GM12878 (cell line): ENCODE results near the gene SMG6. TPM values are rescaled to one million over a fixed set of nuclear protein-coding genes. Genes with fewer than 3 reads are reported as not detected.

Source experiments
- ATAC-seq: fragments of 200-7000 bp; cut with Tn5 transposase; 3 replicates; pipeline ENCODE4 v1.9.1; 2020; ENCODE audit warnings: mild to moderate bottlenecking, moderate library complexity
- BruUV-seq: library from RNA; stranded (reverse); fragments of 400-500 nt; replicated peaks from 2 replicates; lab custom pipeline; 2021; lab: Mats Ljungman, UMichigan
- CTCF ChIA-PET: fragments of 300-600 bp; sonication (Branson Sonifier 250); formaldehyde crosslinking; extraction: SDS; loops from one replicate; lab custom pipeline; 2021; ENCODE audit warnings: inconsistent platforms; lab: Yijun Ruan, JAX
- POLR2A ChIA-PET: fragments of 350-600 bp; formaldehyde crosslinking; extraction: SDS; loops from one replicate; lab custom pipeline; 2021; ENCODE audit warnings: inconsistent platforms; lab: Charles Lee
- RAD21 ChIA-PET: fragments of 300-600 bp; sonication (Branson Sonifier 250); formaldehyde crosslinking; loops from one replicate; lab custom pipeline; 2023; ENCODE audit warnings: antibody characterized with exemption; ENCODE audit not compliant: unreplicated experiment; lab: Charles Lee
- SMC1A ChIA-PET: fragments of 300-600 bp; sonication (Branson Sonifier 250); formaldehyde crosslinking; loops from one replicate; lab custom pipeline; 2023; ENCODE audit not compliant: unreplicated experiment, uncharacterized antibody; lab: Charles Lee
- DNase-seq: peaks from one replicate; pipeline ENCODE4 v3.0.0-alpha.2; 2011; ENCODE audit warnings: low read depth, low spot score
- FAIRE-seq: peaks from 3 replicates; lab custom pipeline; 2011; peaks lifted over from hg19 to GRCh38; lab: Jason Lieb, UNC
- H2AFZ ChIP-seq: 2 replicates; pipeline ENCODE4 v1.6.0; 2011; ENCODE audit warnings: low read depth, low read length, control low read depth; ENCODE audit not compliant: control insufficient read depth
- H3K27ac ChIP-seq: 2 replicates; pipeline ENCODE4 v1.5.1; 2011; ENCODE audit warnings: control low read depth; ENCODE audit not compliant: control insufficient read depth, insufficient read depth
- H3K27me3 ChIP-seq, 2 experiments: replicated peaks in 1 of 2; 2 replicates each; pipeline versions ENCODE4 v1.6.0 to v1.6.1; 2011; ENCODE audit warnings: low read length in 1 of 2; ENCODE audit not compliant: control insufficient read depth in 2 of 2, insufficient read depth in 2 of 2
- H3K36me3 ChIP-seq, 2 experiments: 2 replicates each; pipeline ENCODE4 v1.5.1; 2011; ENCODE audit warnings: low read length in 1 of 2; ENCODE audit not compliant: control insufficient read depth in 2 of 2, insufficient read depth in 2 of 2
- H3K4me1 ChIP-seq: 2 replicates; pipeline ENCODE4 v1.6.1; 2011; ENCODE audit warnings: mild to moderate bottlenecking, low read length, moderate library complexity, mixed read lengths; ENCODE audit not compliant: control insufficient read depth, insufficient read depth
- H3K4me2 ChIP-seq: 2 replicates; pipeline ENCODE4 v1.6.0; 2011; ENCODE audit warnings: control low read depth; ENCODE audit not compliant: control insufficient read depth, insufficient read depth
- H3K4me3 ChIP-seq: fragments of 200-600 bp; sonication (generic); 2 replicates; pipeline ENCODE4 v1.5.1; 2016
- H3K79me2 ChIP-seq: 2 replicates; pipeline ENCODE4 v1.6.0; 2011; ENCODE audit warnings: low read length; ENCODE audit not compliant: control insufficient read depth, insufficient read depth
- H3K9ac ChIP-seq: 2 replicates; pipeline ENCODE4 v1.8.0; 2011; ENCODE audit warnings: low read length, control low read depth, mixed read lengths; ENCODE audit not compliant: control insufficient read depth, insufficient read depth
- H3K9me3 ChIP-seq: replicated peaks from 3 replicates; pipeline ENCODE4 v1.5.1; 2011; ENCODE audit warnings: mild to moderate bottlenecking, low read length; ENCODE audit not compliant: control insufficient read depth, insufficient read depth
- H4K20me1 ChIP-seq: 2 replicates; pipeline ENCODE4 v1.6.0; 2011; ENCODE audit not compliant: control insufficient read depth, insufficient read depth
- BACH1 ChIP-seq: fragments of 450-650 bp; IDR thresholded peaks from 2 replicates; pipeline ENCODE4 v1.6.1; 2017; ENCODE audit warnings: mild to moderate bottlenecking, borderline replicate concordance
- HDAC2 ChIP-seq: fragments of 200-600 bp; sonication (generic); IDR thresholded peaks from 2 replicates; pipeline ENCODE4 v1.6.1; 2017
- NFYB ChIP-seq: IDR thresholded peaks from 2 replicates; pipeline ENCODE4 v1.6.1; 2011; ENCODE audit warnings: low read depth, mild to moderate bottlenecking, low read length, improper control_type of control experiment, moderate library complexity; ENCODE audit not compliant: insufficient read depth
- SPI1 ChIP-seq: IDR thresholded peaks from 2 replicates; pipeline ENCODE4 v1.6.1; 2011; ENCODE audit warnings: low read depth, mild to moderate bottlenecking, low read length, moderate library complexity, borderline replicate concordance; ENCODE audit not compliant: insufficient read depth
- TCF7 ChIP-seq: IDR thresholded peaks from 2 replicates; pipeline ENCODE4 v1.6.1; 2014; ENCODE audit warnings: antibody characterized with exemption, borderline replicate concordance
- ZNF384 ChIP-seq: IDR thresholded peaks from 2 replicates; pipeline ENCODE4 v1.6.1; 2012; ENCODE audit warnings: low read depth, mild to moderate bottlenecking, low read length, improper control_type of control experiment, borderline replicate concordance
- WGBS: methylation state at CpG from one replicate; pipeline ENCODE4 v1.1.6; 2016; ENCODE audit warnings: low lambda C conversion rate; ENCODE audit not compliant: insufficient replicate concordance, insufficient coverage; ENCODE audit errors: missing lambda C conversion rate; 5-methylcytosine and 5-hydroxymethylcytosine counted together
- in situ Hi-C: fragments of 300-500 bp; cut with MboI; formaldehyde crosslinking; loops from 9 replicates; pipeline ENCODE4 v1.14.3; 2018; ENCODE audit warnings: mixed read lengths
- intact Hi-C: fragments of 100-400 bp; cut with micrococcal nuclease; formaldehyde crosslinking; loops from one replicate; pipeline ENCODE4 v1.14.2; 2022; ENCODE audit not compliant: unreplicated experiment
- polyA plus RNA-seq, 11 experiments: library from polyadenylated mRNA; depleted of rRNA in 4 of 11; unstranded in 6 of 11; stranded (reverse) in 5 of 11; fragments of >200 nt; fragmentation: Nextera tagmentation in 4 of 11; fragmentation: Illumina TruSeq in 1 of 11; extraction: Ambion mirVana in 4 of 11; extraction: Trizol in 1 of 11; gene quantifications; 1 replicate in 1 of 11; 2 replicates in 10 of 11; pipeline versions ENCODE4 v1.2.1 to v1.2.3, GENCODE V29; 2011 to 2016; ENCODE audit warnings: inconsistent platforms in 2 of 11, missing spikeins in 2 of 11, low read depth in 1 of 11
- total RNA-seq, 4 experiments: library from RNA; depleted of rRNA in 3 of 4; stranded (reverse); fragments of >200 nt in 3 of 4; fragmentation: Illumina TruSeq in 1 of 4; extraction: Trizol in 1 of 4; gene quantifications; 2 replicates each; pipeline versions ENCODE4 v1.2.1 to v1.2.3, GENCODE V29; 2013 to 2021
- TF ChIP-seq, protein P1 (sequence below): fragments of 450-650 bp; formaldehyde crosslinking; IDR thresholded peaks from 2 replicates; pipeline ENCODE4 v1.4.0; 2020; ENCODE audit warnings: mild to moderate bottlenecking, moderate library complexity
- TF ChIP-seq, protein P2 (sequence below): fragments of 450-650 bp; IDR thresholded peaks from 2 replicates; pipeline ENCODE4 v1.6.1; 2017; ENCODE audit warnings: borderline replicate concordance
- TF ChIP-seq, protein P3 (sequence below): IDR thresholded peaks from 2 replicates; pipeline ENCODE4 v1.6.1; 2012; ENCODE audit warnings: low read length, inconsistent platforms
- TF ChIP-seq, protein P4 (sequence below): fragments of 450-650 bp; IDR thresholded peaks from 2 replicates; pipeline ENCODE4 v1.6.1; 2017; ENCODE audit warnings: mild to moderate bottlenecking, moderate library complexity

The SMG6 gene
- total and polyA plus RNA-seq, 10 of the 15 experiments (the other 5 are each of a cell fraction or from before 2014, with no cell fraction given) = 0.58 to 28.7 (median 15.7) TPM

DNA sequence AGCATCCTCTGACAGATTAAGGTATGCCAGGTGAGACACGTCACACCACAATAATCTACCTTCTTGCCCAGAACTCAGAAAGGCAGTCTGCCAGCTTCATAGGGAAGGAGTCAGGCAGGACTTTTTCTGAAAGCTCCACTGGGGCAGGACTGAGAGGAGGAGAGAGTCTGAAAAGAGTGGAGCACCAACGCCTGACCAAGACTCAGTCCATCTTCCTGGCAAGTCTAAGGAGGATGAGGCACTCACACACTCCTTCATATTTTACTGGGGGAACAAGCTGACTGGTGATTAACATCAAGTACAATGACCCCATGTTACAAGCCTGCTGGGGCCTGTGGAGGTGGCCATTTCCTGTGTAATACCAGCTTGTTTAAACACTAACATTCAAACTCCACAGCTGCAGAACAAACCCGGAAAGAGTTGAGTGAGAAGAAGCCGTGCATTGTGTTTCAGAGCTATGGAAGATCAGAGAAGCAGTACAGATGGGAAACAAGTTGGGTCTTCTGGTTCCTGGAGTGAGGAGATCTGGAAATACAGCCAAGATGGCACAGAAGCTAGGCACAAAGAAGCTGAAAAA lies 126.3 kb downstream of the SMG6 start (continued):
- TF ChIP-seq, protein P1, sequence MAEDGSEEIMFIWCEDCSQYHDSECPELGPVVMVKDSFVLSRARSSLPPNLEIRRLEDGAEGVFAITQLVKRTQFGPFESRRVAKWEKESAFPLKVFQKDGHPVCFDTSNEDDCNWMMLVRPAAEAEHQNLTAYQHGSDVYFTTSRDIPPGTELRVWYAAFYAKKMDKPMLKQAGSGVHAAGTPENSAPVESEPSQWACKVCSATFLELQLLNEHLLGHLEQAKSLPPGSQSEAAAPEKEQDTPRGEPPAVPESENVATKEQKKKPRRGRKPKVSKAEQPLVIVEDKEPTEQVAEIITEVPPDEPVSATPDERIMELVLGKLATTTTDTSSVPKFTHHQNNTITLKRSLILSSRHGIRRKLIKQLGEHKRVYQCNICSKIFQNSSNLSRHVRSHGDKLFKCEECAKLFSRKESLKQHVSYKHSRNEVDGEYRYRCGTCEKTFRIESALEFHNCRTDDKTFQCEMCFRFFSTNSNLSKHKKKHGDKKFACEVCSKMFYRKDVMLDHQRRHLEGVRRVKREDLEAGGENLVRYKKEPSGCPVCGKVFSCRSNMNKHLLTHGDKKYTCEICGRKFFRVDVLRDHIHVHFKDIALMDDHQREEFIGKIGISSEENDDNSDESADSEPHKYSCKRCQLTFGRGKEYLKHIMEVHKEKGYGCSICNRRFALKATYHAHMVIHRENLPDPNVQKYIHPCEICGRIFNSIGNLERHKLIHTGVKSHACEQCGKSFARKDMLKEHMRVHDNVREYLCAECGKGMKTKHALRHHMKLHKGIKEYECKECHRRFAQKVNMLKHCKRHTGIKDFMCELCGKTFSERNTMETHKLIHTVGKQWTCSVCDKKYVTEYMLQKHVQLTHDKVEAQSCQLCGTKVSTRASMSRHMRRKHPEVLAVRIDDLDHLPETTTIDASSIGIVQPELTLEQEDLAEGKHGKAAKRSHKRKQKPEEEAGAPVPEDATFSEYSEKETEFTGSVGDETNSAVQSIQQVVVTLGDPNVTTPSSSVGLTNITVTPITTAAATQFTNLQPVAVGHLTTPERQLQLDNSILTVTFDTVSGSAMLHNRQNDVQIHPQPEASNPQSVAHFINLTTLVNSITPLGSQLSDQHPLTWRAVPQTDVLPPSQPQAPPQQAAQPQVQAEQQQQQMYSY (CRISPR knock-in tag) = no peak
- TF ChIP-seq ZNF384 = no peak
- TF ChIP-seq, protein P2, sequence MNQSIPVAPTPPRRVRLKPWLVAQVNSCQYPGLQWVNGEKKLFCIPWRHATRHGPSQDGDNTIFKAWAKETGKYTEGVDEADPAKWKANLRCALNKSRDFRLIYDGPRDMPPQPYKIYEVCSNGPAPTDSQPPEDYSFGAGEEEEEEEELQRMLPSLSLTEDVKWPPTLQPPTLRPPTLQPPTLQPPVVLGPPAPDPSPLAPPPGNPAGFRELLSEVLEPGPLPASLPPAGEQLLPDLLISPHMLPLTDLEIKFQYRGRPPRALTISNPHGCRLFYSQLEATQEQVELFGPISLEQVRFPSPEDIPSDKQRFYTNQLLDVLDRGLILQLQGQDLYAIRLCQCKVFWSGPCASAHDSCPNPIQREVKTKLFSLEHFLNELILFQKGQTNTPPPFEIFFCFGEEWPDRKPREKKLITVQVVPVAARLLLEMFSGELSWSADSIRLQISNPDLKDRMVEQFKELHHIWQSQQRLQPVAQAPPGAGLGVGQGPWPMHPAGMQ = no peak
- no peak for TF ChIP-seq SPI1
- TF ChIP-seq, all 136 proteins: peak for 0

DNA sequence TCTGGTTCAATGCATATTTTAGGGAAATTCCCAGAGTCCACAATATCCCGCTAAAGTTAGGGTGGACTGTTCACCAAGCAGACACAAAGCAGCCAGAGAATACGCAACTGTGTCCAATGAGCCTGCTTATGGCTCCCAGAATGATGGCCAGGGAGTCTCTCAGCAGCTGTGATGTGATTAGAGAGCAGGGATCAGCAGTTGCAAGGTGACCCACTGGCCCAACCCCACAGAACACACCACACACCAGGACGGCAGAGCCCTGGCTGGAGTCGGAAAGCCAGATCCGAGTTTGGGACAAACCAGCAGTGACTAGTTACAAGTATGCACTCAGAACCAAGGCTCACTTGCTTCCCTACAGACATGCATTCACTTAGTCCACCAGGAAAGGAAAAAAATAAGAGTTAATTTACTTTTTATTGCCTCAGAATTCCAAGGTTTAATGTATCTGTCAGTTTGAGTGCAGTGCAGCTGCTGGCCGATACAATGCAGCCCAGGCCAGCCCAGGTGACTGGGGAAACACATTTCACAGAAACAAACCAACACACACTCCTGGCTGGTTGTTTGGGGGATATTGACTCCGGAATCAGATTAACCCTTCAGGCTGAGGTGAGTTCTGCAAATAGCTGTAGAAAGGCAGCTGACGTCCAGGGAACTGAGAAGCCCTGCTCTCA lies 127.0 kb downstream of the SMG6 start:
- no peaks in the 10 kb centered on the region for H3K79me2 ChIP-seq
- ATAC-seq (no peak), FAIRE-seq (no peak), DNase-seq (no peak)
- no peaks in the 10 kb centered on the region for H3K4me1 ChIP-seq
- H3K4me3 ChIP-seq = no peak overlapping the region
- BruUV-seq = no TSS peak
- no peak overlapping the region for H2AFZ ChIP-seq
- RAD21 ChIA-PET = no interaction called here
- intact Hi-C loops = no loop called here
- no peaks in the 10 kb centered on the region for H4K20me1 ChIP-seq
- H3K4me2 ChIP-seq = no peak overlapping the region
- CTCF ChIA-PET = interaction anchor here (0.7 to 4.8 kb wide), 5 partner anchors 33 to 110 kb away, joined by 3 to 23 read pairs (median 5); no protein-coding TSS in a partner anchor
- WGBS = 98% methylated on average over 8 of the region's 8 CpGs
- H3K27ac ChIP-seq = no peak overlapping the region
- in situ Hi-C loops = no loop called here
- H3K27me3 ChIP-seq = no peaks in the 10 kb centered on the region
- POLR2A ChIA-PET = interaction anchor here (0.7 kb wide), 1 partner anchor 86 kb away, joined by 4 read pairs; no protein-coding TSS in a partner anchor
- SMC1A ChIA-PET = interaction anchor here (0.8 to 2.0 kb wide), 2 partner anchors 47 to 54 kb away, joined by 3 to 4 read pairs; no protein-coding TSS in a partner anchor
- H3K9me3 ChIP-seq = no peaks in the 10 kb centered on the region
- H3K36me3 ChIP-seq = peaks cover 23 to 28% of the 10 kb centered on the region in 2 experiments
- H3K9ac ChIP-seq = no peak overlapping the region
- TF ChIP-seq, protein P3, sequence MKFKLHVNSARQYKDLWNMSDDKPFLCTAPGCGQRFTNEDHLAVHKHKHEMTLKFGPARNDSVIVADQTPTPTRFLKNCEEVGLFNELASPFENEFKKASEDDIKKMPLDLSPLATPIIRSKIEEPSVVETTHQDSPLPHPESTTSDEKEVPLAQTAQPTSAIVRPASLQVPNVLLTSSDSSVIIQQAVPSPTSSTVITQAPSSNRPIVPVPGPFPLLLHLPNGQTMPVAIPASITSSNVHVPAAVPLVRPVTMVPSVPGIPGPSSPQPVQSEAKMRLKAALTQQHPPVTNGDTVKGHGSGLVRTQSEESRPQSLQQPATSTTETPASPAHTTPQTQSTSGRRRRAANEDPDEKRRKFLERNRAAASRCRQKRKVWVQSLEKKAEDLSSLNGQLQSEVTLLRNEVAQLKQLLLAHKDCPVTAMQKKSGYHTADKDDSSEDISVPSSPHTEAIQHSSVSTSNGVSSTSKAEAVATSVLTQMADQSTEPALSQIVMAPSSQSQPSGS = no peak
- TF ChIP-seq BACH1 (no peak), TCF7 (no peak), NFYB (no peak), HDAC2 (no peak)
- TF ChIP-seq, protein P4, sequence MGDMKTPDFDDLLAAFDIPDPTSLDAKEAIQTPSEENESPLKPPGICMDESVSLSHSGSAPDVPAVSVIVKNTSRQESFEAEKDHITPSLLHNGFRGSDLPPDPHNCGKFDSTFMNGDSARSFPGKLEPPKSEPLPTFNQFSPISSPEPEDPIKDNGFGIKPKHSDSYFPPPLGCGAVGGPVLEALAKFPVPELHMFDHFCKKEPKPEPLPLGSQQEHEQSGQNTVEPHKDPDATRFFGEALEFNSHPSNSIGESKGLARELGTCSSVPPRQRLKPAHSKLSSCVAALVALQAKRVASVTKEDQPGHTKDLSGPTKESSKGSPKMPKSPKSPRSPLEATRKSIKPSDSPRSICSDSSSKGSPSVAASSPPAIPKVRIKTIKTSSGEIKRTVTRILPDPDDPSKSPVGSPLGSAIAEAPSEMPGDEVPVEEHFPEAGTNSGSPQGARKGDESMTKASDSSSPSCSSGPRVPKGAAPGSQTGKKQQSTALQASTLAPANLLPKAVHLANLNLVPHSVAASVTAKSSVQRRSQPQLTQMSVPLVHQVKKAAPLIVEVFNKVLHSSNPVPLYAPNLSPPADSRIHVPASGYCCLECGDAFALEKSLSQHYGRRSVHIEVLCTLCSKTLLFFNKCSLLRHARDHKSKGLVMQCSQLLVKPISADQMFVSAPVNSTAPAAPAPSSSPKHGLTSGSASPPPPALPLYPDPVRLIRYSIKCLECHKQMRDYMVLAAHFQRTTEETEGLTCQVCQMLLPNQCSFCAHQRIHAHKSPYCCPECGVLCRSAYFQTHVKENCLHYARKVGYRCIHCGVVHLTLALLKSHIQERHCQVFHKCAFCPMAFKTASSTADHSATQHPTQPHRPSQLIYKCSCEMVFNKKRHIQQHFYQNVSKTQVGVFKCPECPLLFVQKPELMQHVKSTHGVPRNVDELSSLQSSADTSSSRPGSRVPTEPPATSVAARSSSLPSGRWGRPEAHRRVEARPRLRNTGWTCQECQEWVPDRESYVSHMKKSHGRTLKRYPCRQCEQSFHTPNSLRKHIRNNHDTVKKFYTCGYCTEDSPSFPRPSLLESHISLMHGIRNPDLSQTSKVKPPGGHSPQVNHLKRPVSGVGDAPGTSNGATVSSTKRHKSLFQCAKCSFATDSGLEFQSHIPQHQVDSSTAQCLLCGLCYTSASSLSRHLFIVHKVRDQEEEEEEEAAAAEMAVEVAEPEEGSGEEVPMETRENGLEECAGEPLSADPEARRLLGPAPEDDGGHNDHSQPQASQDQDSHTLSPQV = no peak
